WTC11 (cell line): ENCODE results near the gene YEATS2. TPM values are rescaled to one million over a fixed set of nuclear protein-coding genes. Genes with fewer than 3 reads are reported as not detected.

ENCODE experiments used
- ATAC-seq: fragments of 200-7000 bp; cut with Tn5 transposase; 2 replicates; pipeline ENCODE4 v1.10.0; 2021; ENCODE audit warnings: mild to moderate bottlenecking, moderate library complexity
- CTCF ChIA-PET: fragments of 300-600 bp; sonication (Branson Sonifier 250); formaldehyde crosslinking; loops from one replicate; lab custom pipeline; 2021; ENCODE audit warnings: antibody characterized with exemption; lab: Charles Lee
- POLR2A ChIA-PET: fragments of 350-600 bp; sonication (Branson Sonifier 250); formaldehyde crosslinking; loops from one replicate; lab custom pipeline; 2021; ENCODE audit warnings: antibody characterized with exemption; lab: Charles Lee
- DNase-seq: peaks from one replicate; pipeline ENCODE4 v3.0.0; 2021; ENCODE audit warnings: low spot score
- H3K27ac Mint-ChIP-seq: 2 replicates; pipeline ENCODE4 v1.8.0; 2021; ENCODE audit warnings: mixed read lengths
- H3K27me3 Mint-ChIP-seq: 2 replicates; pipeline ENCODE4 v1.8.0; 2021; ENCODE audit warnings: low read depth, mild to moderate bottlenecking, moderate library complexity, mixed read lengths
- H3K36me3 Mint-ChIP-seq: 2 replicates; pipeline ENCODE4 v1.8.0; 2021; ENCODE audit warnings: mixed read lengths
- H3K4me1 Mint-ChIP-seq: 2 replicates; pipeline ENCODE4 v1.8.0; 2022; ENCODE audit warnings: mixed read lengths
- H3K4me3 Mint-ChIP-seq: 2 replicates; pipeline ENCODE4 v1.8.0; 2021; ENCODE audit warnings: mild to moderate bottlenecking, moderate library complexity, mixed read lengths
- H3K9me3 Mint-ChIP-seq: 2 replicates; pipeline ENCODE4 v1.8.0; 2021; ENCODE audit warnings: mixed read lengths
- GTF2I ChIP-seq: fragments of 250-450 bp; sonication (Bioruptor Pico); conservative IDR thresholded peaks from 2 replicates; pipeline ENCODE4 v1.4.0; 2021; ENCODE audit warnings: mild to moderate bottlenecking
- JUN ChIP-seq: sonication (generic); formaldehyde crosslinking; IDR thresholded peaks from 2 replicates; pipeline ENCODE4 v1.8.0; 2023; ENCODE audit warnings: mild to moderate bottlenecking, missing genetic modification reagents
- NFE2L1 ChIP-seq: sonication (generic); formaldehyde crosslinking; IDR thresholded peaks from 2 replicates; pipeline ENCODE4 v1.8.1; 2023; ENCODE audit warnings: missing genetic modification reagents
- NFYB ChIP-seq: sonication (generic); formaldehyde crosslinking; conservative IDR thresholded peaks from 2 replicates; pipeline ENCODE4 v1.8.0; 2022; ENCODE audit warnings: low read depth, missing genetic modification reagents
- RELA ChIP-seq: sonication (generic); formaldehyde crosslinking; IDR thresholded peaks from 2 replicates; pipeline ENCODE4 v1.8.1; 2022; ENCODE audit warnings: missing genetic modification reagents, mild to moderate bottlenecking, borderline replicate concordance
- SMAD4 ChIP-seq: sonication (generic); formaldehyde crosslinking; IDR thresholded peaks from 2 replicates; pipeline ENCODE4 v1.8.0; 2022; ENCODE audit warnings: mild to moderate bottlenecking, missing genetic modification reagents
- ZNF317 ChIP-seq: sonication (generic); formaldehyde crosslinking; IDR thresholded peaks from 2 replicates; pipeline ENCODE4 v1.8.1; 2023; ENCODE audit warnings: low read depth, mild to moderate bottlenecking, moderate library complexity, missing genetic modification reagents, borderline replicate concordance
- ZNF423 ChIP-seq: fragments of 250-450 bp; sonication (Bioruptor Pico); IDR thresholded peaks from 2 replicates; pipeline ENCODE4 v2.1.2; 2022; ENCODE audit warnings: mild to moderate bottlenecking, moderate library complexity
- total RNA-seq: library from RNA; stranded (reverse); gene quantifications from 3 replicates; pipeline ENCODE4 v1.2.3, GENCODE V29; 2021
- TF ChIP-seq, protein P1 (sequence below): sonication (generic); formaldehyde crosslinking; IDR thresholded peaks from 2 replicates; pipeline ENCODE4 v1.8.0; 2022; ENCODE audit warnings: mild to moderate bottlenecking, missing genetic modification reagents
- TF ChIP-seq, protein P2 (sequence below): fragments of 250-450 bp; sonication (Bioruptor Pico); IDR thresholded peaks from 2 replicates; pipeline ENCODE4 v2.1.2; 2022; ENCODE audit warnings: mild to moderate bottlenecking, moderate library complexity
- TF ChIP-seq, protein P3 (sequence below): sonication (generic); formaldehyde crosslinking; IDR thresholded peaks from 2 replicates; pipeline ENCODE4 v1.8.1; 2022; ENCODE audit warnings: low read depth, missing genetic modification reagents, borderline replicate concordance
- TF ChIP-seq, protein P4 (sequence below): sonication (generic); formaldehyde crosslinking; IDR thresholded peaks from 2 replicates; pipeline ENCODE4 v1.8.1; 2023; ENCODE audit warnings: mild to moderate bottlenecking, missing genetic modification reagents
- TF ChIP-seq, protein P5 (sequence below): sonication (generic); formaldehyde crosslinking; IDR thresholded peaks from 2 replicates; pipeline ENCODE4 v1.8.0; 2023; ENCODE audit warnings: missing genetic modification reagents, mild to moderate bottlenecking, borderline replicate concordance
- TF ChIP-seq, protein P6 (sequence below): sonication (generic); formaldehyde crosslinking; IDR thresholded peaks from 2 replicates; pipeline ENCODE4 v1.8.0; 2022; ENCODE audit warnings: mild to moderate bottlenecking, missing genetic modification reagents

The YEATS2 gene
- total RNA-seq, 1 experiment from 2014 or later = 42.5 TPM

DNA sequence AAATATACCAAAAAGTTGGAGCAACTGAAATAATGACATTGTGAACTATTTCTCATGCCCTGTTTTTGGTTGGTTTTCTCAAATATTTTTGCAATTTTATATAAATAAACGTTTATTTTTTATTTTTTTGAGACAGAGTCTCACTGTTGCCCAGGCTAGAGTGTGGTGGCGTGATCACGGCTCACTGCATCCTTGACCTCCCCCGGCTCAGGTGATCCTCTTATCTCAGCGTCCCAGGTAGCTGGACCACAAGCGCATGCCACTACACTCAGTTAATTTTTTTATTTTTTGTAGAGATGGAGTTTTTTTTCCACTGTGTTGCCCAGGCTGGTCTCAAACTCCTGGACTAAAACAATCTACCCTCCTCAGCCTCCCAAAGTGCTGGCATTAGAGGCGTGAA lies 45.6 kb downstream of the YEATS2 start:
- TF ChIP-seq JUN (CRISPR knock-in tag) (no peak), NFYB (CRISPR knock-in tag) (no peak), ZNF423 (CRISPR knock-in tag) (no peak), NFE2L1 (CRISPR knock-in tag) (no peak), SMAD4 (CRISPR knock-in tag) (no peak), RELA (CRISPR knock-in tag) (no peak), ZNF317 (CRISPR knock-in tag) (no peak), GTF2I (CRISPR knock-in tag) (no peak)
- TF ChIP-seq, protein P1, sequence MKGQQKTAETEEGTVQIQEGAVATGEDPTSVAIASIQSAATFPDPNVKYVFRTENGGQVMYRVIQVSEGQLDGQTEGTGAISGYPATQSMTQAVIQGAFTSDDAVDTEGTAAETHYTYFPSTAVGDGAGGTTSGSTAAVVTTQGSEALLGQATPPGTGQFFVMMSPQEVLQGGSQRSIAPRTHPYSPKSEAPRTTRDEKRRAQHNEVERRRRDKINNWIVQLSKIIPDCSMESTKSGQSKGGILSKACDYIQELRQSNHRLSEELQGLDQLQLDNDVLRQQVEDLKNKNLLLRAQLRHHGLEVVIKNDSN (CRISPR knock-in tag) = no peak
- TF ChIP-seq, protein P2, sequence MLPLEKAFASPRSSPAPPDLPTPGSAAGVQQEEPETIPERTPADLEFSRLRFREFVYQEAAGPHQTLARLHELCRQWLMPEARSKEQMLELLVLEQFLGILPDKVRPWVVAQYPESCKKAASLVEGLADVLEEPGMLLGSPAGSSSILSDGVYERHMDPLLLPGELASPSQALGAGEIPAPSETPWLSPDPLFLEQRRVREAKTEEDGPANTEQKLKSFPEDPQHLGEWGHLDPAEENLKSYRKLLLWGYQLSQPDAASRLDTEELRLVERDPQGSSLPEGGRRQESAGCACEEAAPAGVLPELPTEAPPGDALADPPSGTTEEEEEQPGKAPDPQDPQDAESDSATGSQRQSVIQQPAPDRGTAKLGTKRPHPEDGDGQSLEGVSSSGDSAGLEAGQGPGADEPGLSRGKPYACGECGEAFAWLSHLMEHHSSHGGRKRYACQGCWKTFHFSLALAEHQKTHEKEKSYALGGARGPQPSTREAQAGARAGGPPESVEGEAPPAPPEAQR (CRISPR knock-in tag) = no peak
- TF ChIP-seq, protein P3, sequence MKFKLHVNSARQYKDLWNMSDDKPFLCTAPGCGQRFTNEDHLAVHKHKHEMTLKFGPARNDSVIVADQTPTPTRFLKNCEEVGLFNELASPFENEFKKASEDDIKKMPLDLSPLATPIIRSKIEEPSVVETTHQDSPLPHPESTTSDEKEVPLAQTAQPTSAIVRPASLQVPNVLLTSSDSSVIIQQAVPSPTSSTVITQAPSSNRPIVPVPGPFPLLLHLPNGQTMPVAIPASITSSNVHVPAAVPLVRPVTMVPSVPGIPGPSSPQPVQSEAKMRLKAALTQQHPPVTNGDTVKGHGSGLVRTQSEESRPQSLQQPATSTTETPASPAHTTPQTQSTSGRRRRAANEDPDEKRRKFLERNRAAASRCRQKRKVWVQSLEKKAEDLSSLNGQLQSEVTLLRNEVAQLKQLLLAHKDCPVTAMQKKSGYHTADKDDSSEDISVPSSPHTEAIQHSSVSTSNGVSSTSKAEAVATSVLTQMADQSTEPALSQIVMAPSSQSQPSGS (CRISPR knock-in tag) = no peak
- TF ChIP-seq, protein P4, sequence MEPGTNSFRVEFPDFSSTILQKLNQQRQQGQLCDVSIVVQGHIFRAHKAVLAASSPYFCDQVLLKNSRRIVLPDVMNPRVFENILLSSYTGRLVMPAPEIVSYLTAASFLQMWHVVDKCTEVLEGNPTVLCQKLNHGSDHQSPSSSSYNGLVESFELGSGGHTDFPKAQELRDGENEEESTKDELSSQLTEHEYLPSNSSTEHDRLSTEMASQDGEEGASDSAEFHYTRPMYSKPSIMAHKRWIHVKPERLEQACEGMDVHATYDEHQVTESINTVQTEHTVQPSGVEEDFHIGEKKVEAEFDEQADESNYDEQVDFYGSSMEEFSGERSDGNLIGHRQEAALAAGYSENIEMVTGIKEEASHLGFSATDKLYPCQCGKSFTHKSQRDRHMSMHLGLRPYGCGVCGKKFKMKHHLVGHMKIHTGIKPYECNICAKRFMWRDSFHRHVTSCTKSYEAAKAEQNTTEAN (CRISPR knock-in tag) = no peak
- TF ChIP-seq, protein P5, sequence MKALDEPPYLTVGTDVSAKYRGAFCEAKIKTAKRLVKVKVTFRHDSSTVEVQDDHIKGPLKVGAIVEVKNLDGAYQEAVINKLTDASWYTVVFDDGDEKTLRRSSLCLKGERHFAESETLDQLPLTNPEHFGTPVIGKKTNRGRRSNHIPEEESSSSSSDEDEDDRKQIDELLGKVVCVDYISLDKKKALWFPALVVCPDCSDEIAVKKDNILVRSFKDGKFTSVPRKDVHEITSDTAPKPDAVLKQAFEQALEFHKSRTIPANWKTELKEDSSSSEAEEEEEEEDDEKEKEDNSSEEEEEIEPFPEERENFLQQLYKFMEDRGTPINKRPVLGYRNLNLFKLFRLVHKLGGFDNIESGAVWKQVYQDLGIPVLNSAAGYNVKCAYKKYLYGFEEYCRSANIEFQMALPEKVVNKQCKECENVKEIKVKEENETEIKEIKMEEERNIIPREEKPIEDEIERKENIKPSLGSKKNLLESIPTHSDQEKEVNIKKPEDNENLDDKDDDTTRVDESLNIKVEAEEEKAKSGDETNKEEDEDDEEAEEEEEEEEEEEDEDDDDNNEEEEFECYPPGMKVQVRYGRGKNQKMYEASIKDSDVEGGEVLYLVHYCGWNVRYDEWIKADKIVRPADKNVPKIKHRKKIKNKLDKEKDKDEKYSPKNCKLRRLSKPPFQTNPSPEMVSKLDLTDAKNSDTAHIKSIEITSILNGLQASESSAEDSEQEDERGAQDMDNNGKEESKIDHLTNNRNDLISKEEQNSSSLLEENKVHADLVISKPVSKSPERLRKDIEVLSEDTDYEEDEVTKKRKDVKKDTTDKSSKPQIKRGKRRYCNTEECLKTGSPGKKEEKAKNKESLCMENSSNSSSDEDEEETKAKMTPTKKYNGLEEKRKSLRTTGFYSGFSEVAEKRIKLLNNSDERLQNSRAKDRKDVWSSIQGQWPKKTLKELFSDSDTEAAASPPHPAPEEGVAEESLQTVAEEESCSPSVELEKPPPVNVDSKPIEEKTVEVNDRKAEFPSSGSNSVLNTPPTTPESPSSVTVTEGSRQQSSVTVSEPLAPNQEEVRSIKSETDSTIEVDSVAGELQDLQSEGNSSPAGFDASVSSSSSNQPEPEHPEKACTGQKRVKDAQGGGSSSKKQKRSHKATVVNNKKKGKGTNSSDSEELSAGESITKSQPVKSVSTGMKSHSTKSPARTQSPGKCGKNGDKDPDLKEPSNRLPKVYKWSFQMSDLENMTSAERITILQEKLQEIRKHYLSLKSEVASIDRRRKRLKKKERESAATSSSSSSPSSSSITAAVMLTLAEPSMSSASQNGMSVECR (CRISPR knock-in tag) = no peak
- TF ChIP-seq, protein P6, sequence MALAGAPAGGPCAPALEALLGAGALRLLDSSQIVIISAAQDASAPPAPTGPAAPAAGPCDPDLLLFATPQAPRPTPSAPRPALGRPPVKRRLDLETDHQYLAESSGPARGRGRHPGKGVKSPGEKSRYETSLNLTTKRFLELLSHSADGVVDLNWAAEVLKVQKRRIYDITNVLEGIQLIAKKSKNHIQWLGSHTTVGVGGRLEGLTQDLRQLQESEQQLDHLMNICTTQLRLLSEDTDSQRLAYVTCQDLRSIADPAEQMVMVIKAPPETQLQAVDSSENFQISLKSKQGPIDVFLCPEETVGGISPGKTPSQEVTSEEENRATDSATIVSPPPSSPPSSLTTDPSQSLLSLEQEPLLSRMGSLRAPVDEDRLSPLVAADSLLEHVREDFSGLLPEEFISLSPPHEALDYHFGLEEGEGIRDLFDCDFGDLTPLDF = no peak
- Mint-ChIP-seq H3K27ac (no peak overlapping the region; the same call in 1 of the 2 replicates), H3K4me3 (no peak overlapping the region), H3K4me1 (peaks cover 23% of the 10 kb centered on the region), H3K9me3 (peaks cover 11% of the 10 kb centered on the region), H3K36me3 (peaks cover 62% of the 10 kb centered on the region), H3K27me3 (no peaks in the 10 kb centered on the region)
- ATAC-seq (no peak), DNase-seq (no peak)
- POLR2A ChIA-PET = no interaction called here
- CTCF ChIA-PET = no interaction called here
